Measurements from ENCODE around the gene TNFAIP2.

DNA sequence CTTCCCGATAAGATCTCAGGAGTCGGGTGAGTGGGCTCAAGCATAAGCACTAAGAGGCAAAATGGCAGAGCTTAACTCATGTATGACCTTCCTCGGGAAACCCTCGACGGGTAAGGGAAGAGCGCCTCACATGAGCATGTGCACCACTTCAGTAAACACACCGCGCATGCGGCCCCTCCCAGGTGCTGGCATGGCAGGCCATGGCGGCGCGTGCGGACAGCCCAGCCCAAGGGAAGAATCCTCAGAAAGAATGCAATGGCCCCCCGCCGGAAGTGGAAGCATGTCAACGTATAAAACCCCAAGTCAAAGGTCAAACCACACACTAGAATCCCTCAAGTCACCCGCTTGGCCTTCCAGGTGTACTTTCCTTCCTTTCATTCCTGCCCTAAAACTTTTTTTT, 6.6 kb upstream of the TNFAIP2 start:
- no peak for TF ChIP-seq POLR2A (IDR thresholded peaks at IDR 0.05; ENCODE audit: low read length)
- no peak for TF ChIP-seq GATA1 (IDR thresholded peaks at IDR 0.05; ENCODE audit: low read depth, low read length)
